Medulla oblongata (tissue), 1 donor: Measurements from ENCODE around the gene ZNF610.

Source experiments
- DNase-seq: peaks from one replicate; pipeline ENCODE4 v3.0.0-alpha.2; 2015; ENCODE audit errors: extremely low spot score

ZNF610 gene

GRCh38 chr19:52397310-52398080, 61.5 kb downstream of the ZNF610 start, which contains the start of gene ZNF528:
Gene ZNF528, plus strand, starts transcription at chr19:52397849. Its CDS starts 4,165 bp downstream, at chr19:52402014.
- DNase-seq = peak; percentile 95

DNA sequence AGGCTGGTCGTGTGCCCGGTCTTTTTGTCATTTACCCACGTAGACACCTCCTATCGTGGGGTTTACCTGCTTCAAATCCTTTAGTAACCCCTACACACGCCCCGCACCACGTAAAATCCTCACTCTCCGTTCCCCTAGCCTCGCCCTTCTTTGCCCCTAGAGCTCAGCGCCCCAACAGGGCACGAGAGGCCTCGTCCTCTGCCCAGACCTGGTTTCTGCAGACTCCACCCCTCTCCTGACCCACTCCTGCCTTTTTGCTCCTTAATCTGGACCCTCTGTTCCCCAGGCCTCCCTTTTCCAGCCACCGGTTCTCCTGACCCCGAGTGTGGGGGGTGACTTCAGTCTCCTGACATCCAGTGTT, 62.0 kb downstream of the ZNF610 start:
- no peak for DNase-seq

GRCh38 chr19:52410276-52410675, 74.2 kb downstream of the ZNF610 start:
- no peak for DNase-seq

DNA sequence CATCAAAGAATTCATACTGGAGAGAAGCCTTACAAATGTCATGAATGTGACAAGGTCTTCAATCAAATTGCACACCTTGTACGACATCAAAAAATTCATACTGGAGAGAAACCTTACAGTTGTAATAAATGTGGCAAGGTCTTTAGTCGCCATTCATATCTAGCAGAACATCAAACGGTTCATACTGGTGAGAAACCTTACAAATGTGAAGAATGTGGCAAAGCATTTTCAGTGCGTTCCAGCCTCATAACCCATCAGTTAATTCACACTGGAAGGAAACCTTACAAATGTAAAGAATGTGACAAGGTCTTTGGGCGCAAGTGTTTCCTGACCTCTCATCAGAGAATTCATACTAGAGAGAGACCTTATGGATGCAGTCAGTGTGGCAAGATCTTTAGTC, 79.7 kb downstream of the ZNF610 start:
- DNase-seq = no peak
